ENCODE results near the gene FAM81A.

The FAM81A gene

DNA sequence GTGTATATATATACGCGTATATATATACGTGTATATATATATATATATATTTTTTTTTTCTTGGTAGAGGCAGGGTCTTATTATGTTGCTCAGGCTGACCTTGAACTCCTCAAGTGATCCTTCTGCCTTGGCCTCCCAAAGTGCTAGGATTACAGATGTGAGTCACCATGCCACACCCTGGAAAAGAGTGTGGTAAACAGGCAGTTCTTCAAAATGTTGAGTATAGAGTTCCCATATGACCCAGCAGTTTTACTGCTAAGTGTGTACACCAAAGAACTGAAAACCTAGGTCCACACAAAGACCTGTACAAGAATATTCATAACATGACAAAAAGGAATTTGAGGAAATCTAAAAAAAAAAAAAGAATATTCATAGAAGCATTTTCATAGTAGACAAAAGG is 101.8 kb downstream of the FAM81A start:
- no peak for DNase-seq (ENCODE audit: low read depth)
- TF ChIP-seq, protein P1, sequence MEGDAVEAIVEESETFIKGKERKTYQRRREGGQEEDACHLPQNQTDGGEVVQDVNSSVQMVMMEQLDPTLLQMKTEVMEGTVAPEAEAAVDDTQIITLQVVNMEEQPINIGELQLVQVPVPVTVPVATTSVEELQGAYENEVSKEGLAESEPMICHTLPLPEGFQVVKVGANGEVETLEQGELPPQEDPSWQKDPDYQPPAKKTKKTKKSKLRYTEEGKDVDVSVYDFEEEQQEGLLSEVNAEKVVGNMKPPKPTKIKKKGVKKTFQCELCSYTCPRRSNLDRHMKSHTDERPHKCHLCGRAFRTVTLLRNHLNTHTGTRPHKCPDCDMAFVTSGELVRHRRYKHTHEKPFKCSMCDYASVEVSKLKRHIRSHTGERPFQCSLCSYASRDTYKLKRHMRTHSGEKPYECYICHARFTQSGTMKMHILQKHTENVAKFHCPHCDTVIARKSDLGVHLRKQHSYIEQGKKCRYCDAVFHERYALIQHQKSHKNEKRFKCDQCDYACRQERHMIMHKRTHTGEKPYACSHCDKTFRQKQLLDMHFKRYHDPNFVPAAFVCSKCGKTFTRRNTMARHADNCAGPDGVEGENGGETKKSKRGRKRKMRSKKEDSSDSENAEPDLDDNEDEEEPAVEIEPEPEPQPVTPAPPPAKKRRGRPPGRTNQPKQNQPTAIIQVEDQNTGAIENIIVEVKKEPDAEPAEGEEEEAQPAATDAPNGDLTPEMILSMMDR (IDR thresholded peaks at IDR 0.05; ENCODE audit: control insufficient read depth, extremely low read depth, insufficient read depth), result no peak
- H3K4me3 ChIP-seq (ENCODE audit: low read depth, low read length), result no peak overlapping the region

DNA sequence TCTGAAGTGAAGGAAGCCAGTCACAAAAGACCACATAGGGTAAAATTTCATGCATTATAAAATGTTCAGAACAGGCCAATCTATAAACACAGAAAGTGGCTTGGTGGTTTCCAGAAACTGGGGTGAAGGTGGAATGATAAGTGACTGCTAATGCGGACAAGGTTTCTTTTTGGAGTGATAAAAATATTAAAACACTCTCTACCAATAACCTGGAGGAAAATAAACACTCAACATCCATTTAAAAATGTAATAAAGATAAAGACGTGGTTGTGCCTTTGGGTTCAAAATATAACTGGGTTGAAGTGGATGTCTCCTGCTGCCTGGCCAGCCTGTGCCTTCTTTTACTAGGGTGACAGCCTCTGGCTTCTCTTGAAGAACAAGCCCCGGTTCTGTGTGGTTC is 102.7 kb downstream of the FAM81A start:
- TF ChIP-seq, protein P1 (IDR thresholded peaks at IDR 0.05; ENCODE audit: control insufficient read depth, extremely low read depth, insufficient read depth), result no peak
- no peak overlapping the region for H3K4me3 ChIP-seq (ENCODE audit: low read depth, low read length)

DNA sequence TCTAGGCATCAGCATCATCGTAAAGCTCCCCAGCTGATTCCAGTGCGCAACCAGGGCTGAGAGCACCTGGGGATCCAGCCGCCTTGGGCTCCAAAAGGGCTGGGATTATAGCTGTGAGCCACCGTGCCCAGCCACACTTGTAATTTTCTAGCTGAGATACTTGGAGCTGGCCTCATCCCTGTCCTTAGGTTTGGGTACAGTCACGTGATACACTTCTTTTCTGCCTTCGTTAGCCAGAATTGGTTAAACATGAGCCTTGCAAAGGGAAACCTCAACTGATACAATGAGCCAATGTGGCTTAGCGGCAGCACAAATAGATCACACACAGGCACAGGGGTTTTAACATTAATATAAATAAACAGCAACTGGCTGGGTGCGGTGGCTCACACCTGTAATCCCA is 103.8 kb downstream of the FAM81A start:
- no peak for DNase-seq (ENCODE audit: low read depth)
- no peak overlapping the region for H3K4me3 ChIP-seq (ENCODE audit: low read depth, low read length)
- TF ChIP-seq, protein P1 (IDR thresholded peaks at IDR 0.05; ENCODE audit: control insufficient read depth, extremely low read depth, insufficient read depth), result no peak

More for the DNA sequence above, 102.7 kb downstream of the FAM81A start:
- DNase-seq (ENCODE audit: low read depth), result no peak

DNA sequence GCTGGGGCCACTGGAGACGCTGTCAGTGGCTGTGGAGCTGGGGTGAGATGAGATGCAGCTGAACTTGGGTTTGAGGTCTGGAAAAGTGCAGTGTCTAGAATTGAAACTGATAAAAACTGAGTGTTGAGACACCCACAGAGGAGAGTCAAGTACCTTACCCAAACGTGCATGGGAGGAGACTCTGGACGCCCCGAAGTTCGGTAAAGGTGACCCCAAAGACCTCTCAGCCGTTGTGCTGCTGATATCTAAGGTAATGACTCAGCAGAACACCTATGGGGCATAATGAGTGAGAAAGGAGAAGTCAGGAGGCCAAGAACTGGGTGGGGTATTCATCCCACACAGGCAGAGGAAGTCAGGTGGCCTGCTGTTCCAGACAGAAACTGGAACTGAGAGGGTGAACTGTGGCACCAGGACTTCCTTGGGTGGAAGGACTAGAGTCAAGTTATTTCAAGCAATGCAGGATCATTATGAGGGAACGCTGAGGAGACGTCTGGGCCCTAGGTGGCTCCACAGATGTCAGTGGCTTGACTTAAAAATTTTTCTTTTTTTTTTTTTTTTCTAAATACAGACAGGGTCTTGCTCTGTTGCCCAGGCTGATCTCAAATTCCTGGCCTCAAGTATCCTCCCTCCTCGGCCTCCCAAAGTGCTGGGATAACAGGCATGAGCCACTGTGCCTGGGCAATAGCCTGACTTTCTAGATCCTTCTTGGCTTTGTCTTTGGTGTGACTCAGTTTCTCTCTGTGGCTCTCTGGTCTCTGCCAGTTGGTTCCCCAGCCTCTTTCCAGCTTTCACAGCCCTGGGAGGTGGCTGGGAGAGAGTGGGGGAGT is 105.9 kb downstream of the FAM81A start:
- no peak for DNase-seq (ENCODE audit: low read depth)
- H3K4me3 ChIP-seq (ENCODE audit: low read depth, low read length), result no peak overlapping the region
- TF ChIP-seq, protein P1 (IDR thresholded peaks at IDR 0.05; ENCODE audit: control insufficient read depth, extremely low read depth, insufficient read depth), result no peak

DNA sequence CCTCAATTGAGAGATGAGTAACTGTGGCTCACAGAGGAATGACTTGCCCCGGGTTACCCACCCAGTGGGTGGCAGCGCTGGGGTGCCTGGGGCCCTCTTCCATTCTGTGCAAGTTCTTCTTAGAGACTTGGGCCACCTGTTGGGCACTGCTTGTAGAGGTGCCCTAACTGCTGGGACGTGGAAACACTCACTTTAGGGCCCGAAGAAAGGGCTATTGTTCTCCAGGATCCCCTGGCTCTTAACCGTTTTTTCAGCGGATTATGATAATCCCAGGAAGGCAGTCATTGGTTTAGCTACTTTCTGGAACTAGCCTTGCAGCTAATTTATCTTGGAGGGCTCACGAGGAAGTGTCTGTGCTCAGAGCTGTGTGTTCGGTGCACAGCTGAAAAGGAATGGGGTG is 107.6 kb downstream of the FAM81A start:
- TF ChIP-seq, protein P1 (IDR thresholded peaks at IDR 0.05; ENCODE audit: control insufficient read depth, extremely low read depth, insufficient read depth), result no peak
- no peak for DNase-seq (ENCODE audit: low read depth)
- H3K4me3 ChIP-seq (ENCODE audit: low read depth, low read length), result no peak overlapping the region

DNA sequence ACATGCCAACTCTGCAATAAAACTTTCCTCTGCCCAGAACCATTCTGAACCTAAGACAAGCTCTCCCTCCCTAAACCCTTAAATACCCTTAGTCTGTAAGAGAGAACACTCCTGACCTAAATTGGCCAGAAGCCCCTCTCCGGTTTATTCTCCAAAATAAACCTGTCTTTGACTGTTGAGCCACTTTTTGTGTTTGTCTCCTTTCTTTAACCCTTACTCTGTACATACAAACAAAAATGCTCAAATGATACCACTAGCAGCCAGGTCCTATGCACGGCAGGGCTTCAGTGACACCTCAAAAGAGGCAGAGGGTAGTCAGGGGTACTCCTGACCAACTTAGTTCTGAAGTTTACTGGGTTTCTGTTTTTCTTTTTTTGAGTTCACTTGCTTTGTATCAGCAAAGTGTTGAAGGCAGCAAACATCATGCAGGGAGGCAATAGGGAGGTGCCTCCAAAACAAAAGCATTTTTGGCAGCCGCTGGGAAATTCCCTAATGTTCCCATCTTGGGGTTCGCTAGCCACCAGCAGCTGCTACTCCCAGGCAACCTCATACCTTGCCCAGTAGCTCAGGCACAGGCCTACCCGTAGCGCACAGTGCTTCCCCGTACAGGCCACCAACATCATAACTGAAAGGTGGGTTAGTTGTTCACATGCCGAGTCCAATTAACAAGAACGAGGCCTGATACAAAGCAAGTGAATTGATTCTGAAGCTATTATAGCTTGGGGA is 110.7 kb downstream of the FAM81A start:
- no peak for DNase-seq (ENCODE audit: low read depth)
- H3K4me3 ChIP-seq (ENCODE audit: low read depth, low read length), result no peak overlapping the region
- TF ChIP-seq, protein P1 (IDR thresholded peaks at IDR 0.05; ENCODE audit: control insufficient read depth, extremely low read depth, insufficient read depth), result no peak

All from LNCaP clone FGC (cell line).